ENCODE results near the gene ANKRD26. TPM values are rescaled to one million over a fixed set of nuclear protein-coding genes. Genes with fewer than 3 reads are reported as not detected.

Gene ANKRD26
- total RNA-seq, 2 donors from 2014 or later: 5.7 to 6.8 TPM

DNA sequence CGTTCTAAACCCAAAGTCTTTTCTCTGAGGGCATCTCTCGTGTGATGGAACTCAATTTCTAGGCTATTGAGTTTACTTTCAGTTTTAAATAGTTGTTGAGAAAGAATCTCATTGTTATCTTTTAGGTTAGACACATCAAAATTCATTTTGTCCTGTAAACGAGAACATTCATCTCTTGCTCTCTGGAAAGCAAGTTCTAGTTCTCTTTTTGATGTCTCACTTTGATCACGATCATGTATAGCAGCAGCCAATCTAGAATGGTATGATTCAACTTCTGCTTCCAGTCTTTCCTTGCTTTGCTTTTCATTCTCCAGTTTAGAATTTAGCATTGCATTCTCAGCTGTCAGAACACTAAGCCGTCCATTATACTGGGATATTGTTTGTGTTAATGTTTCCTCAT is 65.1 kb downstream of the ANKRD26 start:
- no peak for DNase-seq (ENCODE audit: low spot score)
- intact Hi-C loops (cut with DNase I): loop anchor here in 1 of 2 donors (5.0 kb wide), 1 partner anchor 537 kb away; no protein-coding TSS in a partner anchor

DNA sequence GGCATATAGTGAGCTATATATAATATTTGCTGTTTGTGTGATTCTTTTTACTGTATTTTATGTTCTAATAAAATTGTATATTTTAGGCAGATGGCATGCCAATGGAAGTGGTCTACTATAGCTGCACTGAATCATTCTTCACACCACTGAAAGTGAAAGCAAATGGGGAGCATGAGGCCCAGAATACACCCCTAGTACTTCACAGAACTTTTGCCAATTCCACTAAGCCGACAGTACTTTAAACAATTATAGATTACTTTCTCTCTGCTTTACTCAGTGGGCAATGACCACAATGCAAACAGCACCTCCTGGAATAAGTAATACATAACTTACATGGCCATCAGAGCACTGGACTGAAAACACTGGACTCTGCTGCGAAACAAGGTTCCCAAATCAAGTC is 70.2 kb downstream of the ANKRD26 start:
- DNase-seq (ENCODE audit: low spot score): no peak
- intact Hi-C loops (cut with DNase I): no loop called here

DNA sequence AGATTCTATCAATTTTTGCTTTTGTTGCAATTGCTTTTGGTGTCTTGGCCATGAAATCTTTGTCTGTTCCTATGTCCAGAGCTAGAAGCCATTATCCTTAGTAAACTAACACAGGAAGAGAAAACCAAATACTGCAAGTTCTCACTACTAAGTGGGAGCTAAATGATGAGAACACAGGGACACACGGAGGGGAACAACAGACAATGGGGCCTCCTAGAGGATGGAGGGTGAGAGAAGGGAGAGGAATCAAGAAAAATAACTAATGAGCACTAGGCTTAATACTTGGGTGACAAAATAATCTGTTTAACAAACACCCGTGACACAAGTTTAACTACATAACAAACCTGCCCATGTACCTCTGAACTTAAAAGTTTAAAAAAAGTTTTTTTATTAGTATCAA is 78.2 kb downstream of the ANKRD26 start:
- intact Hi-C loops (cut with DNase I): no loop called here
- DNase-seq (ENCODE audit: low spot score): no peak

DNA sequence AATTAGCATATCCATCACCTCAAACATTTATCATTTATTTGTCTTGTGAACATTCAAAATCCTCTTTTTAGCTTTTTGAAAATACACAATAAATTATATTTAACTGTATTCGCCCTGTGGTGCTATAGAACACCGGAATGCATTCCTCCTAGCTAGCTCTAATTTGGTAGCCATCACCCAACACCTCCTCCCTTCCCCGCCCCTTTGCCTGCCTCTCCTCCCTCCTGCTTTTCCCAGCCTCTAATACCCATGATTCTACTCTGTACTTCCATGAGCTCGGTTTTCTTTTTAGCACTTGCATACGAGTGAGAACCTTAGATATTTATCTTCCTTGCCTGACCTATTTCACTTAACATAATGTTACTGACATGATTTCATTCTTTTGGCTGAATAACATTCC is 80.1 kb downstream of the ANKRD26 start:
- intact Hi-C loops (cut with DNase I): no loop called here

DNA sequence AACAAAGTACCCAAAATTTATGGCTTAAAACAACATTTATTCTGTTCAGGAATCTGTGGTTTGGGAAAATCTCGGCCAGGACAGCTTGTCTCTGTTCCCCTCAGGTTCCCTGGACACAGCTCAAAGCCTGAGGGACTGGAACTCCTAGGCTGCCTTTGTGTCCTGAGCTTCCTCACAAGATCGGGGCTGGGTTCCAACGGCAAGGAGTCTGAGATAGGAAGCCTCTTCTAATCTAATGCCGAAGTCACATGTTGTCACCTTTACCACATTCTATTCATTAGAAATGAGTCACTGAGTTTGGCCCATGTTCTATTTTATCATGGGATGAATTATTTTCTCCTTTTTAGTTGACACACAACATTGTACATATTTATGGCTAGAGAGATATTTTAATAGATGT is 80.5 kb downstream of the ANKRD26 start:
- no peak for DNase-seq (ENCODE audit: low spot score)
- intact Hi-C loops (cut with DNase I): no loop called here

More for the DNA sequence above, 80.1 kb downstream of the ANKRD26 start:
- no peak for DNase-seq (ENCODE audit: low spot score)

GRCh38 chr10:26997610-26998009 is 102.7 kb downstream of the ANKRD26 start:
- intact Hi-C loops (cut with DNase I): no loop called here
- no peak for DNase-seq (ENCODE audit: low spot score)

- intact Hi-C loops (cut with DNase I): no loop called here
- DNase-seq (ENCODE audit: low spot score): no peak
These were observed 105.6 kb downstream of the ANKRD26 start for GRCh38 chr10:26994743-26995142.

DNA sequence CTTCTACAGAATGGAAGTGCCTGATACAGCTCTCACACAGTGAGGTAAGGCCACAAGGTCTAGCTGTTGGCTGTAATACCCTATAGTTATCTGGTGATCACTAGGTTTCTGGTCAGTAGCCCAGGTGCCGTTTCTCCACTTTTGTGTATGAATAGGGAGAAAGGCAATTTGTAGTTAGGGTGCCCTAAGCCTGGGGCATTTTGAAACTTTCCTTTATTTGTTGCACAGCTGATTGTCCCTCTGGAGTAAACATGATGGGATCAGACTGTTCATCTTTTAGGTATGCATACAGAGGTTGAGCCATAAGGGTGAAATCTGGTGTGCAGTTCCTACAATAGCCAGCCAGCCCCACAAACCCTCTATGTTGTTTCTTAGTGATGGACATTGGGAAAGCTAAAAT is 112.4 kb downstream of the ANKRD26 start:
- no peak for DNase-seq (ENCODE audit: low spot score)
- intact Hi-C loops (cut with DNase I): no loop called here

GRCh38 chr10:26983156-26983555 is 117.1 kb downstream of the ANKRD26 start:
- no peak for DNase-seq (ENCODE audit: low spot score)
- intact Hi-C loops (cut with DNase I): no loop called here

- intact Hi-C loops (cut with DNase I): no loop called here
- no peak for DNase-seq (ENCODE audit: low spot score)
These were observed 118.2 kb downstream of the ANKRD26 start for GRCh38 chr10:26982058-26982457.

DNA sequence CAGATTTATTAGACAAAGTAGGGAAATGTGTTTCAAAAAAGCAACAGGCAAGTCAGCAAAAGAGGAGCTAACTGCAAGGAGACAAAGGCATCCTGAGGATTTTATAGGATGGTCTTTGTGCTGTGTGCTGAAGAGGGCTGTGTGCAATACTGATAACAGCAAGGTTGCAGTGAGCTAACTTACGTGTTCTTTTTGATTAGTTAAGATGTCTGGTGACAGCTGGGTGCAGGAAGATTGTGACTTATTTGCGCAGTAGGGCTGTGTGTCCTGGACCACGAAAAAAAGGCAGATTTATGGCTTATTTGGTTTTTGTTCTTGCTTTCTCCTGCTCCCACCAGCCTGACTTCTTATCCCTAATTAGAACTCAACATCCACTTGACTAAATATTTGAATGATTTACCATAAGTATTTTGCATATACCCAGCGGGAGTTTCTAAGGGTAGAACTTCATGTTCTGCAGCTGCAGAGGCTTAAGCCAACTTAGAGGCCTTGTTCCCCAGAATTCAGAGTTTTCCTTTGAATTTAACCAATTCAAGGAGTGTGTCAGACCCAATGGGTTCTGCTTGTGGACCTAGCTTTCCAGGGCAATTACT is 119.0 kb downstream of the ANKRD26 start:
- no peak for DNase-seq (ENCODE audit: low spot score)
- intact Hi-C loops (cut with DNase I): no loop called here

GRCh38 chr10:26978519-26978918 is 121.8 kb downstream of the ANKRD26 start:
- intact Hi-C loops (cut with DNase I): no loop called here
- DNase-seq (ENCODE audit: low spot score): no peak

DNA sequence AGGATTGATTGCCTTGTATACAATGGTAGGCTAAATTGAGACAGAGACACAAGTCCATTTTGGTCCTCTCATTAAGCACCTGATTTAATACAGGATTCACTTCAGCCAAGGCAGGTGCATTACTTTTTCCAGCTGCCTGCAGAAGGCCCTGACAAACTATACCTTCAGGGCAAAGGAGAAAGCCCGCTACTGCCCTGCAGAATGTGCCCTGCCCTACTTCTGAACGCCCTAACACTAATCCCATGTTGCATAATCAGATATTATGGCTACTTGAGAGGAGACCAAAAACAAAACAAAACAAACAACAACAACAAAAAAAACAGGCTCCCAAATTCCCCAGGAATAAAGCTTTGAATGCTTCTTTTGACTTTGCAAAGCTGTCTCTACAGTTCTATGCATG is 122.7 kb downstream of the ANKRD26 start:
- intact Hi-C loops (cut with DNase I): no loop called here
- DNase-seq (ENCODE audit: low spot score): no peak

- intact Hi-C loops (cut with DNase I): no loop called here
These were observed 129.6 kb downstream of the ANKRD26 start for GRCh38 chr10:26970667-26971066.

GRCh38 chr10:26969145-26969926 is 131.0 kb downstream of the ANKRD26 start:
- intact Hi-C loops (cut with DNase I): no loop called here
- DNase-seq (ENCODE audit: low spot score): no peak

More at GRCh38 chr10:26970667-26971066, 129.6 kb downstream of the ANKRD26 start:
- no peak for DNase-seq (ENCODE audit: low spot score)

GRCh38 chr10:26962835-26963234 is 137.5 kb downstream of the ANKRD26 start:
- intact Hi-C loops (cut with DNase I): no loop called here

DNA sequence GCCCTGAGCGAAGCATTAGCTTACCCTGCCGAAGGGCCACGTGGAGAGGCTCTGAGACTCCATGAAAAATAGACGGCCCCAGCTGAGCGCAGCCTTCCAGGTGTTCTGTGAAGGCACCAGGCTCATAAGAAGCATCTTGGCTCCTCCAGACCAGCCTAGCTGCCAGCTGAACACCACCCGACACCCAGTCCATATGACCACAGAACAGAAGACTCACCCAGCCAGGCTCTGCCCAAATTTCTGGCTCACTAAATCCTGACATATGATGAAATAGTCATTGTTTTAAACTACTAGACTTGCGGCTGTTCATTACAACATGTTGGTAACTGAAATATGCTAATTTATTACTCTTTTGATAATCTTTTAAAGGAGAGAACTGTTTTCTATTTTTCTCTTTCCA is 140.0 kb downstream of the ANKRD26 start:
- no peak for DNase-seq (ENCODE audit: low spot score)
- intact Hi-C loops (cut with DNase I): no loop called here

More at GRCh38 chr10:26962835-26963234, 137.5 kb downstream of the ANKRD26 start:
- DNase-seq (ENCODE audit: low spot score): no peak

- no peak for DNase-seq (ENCODE audit: low spot score)
- intact Hi-C loops (cut with DNase I): no loop called here
These were observed 140.5 kb downstream of the ANKRD26 start for GRCh38 chr10:26959841-26960240.
